ENCODE measurements around the gene TBC1D19. TPM values are rescaled to one million over a fixed set of nuclear protein-coding genes. Genes with fewer than 3 reads are reported as not detected.
A peak's percentile ranks its signal among the peaks of the same experiment; 100 is the strongest.

Gene TBC1D19
- total and polyA plus RNA-seq, 8 donors = 1.4 to 57.6 (median 5.1) TPM

DNA sequence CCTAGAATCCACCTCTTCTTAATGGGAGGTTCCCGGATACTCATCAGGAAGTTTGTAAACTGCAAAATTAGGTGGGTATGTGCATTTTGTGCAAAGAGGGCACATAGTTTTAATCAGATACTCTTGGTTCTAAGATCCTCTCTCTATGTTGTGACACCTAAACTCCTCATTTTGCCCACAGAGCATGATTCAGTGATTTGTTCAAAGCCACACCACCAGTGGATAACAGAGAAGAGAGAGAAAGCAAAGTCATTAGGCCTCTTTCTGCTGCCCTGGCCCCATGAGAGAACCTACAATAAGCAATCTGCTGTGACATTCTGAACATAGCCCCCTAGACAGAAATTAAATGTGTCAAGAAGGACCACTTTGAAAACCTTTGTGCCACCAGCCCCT, 204.5 kb downstream of the TBC1D19 start:
- TF ChIP-seq POLR2AphosphoS5 (IDR thresholded peaks at IDR 0.05) (no peak), EP300 (IDR thresholded peaks at IDR 0.05) (no peak), POLR2A (IDR thresholded peaks at IDR 0.05) (no peak)
- TF ChIP-seq, protein P1, sequence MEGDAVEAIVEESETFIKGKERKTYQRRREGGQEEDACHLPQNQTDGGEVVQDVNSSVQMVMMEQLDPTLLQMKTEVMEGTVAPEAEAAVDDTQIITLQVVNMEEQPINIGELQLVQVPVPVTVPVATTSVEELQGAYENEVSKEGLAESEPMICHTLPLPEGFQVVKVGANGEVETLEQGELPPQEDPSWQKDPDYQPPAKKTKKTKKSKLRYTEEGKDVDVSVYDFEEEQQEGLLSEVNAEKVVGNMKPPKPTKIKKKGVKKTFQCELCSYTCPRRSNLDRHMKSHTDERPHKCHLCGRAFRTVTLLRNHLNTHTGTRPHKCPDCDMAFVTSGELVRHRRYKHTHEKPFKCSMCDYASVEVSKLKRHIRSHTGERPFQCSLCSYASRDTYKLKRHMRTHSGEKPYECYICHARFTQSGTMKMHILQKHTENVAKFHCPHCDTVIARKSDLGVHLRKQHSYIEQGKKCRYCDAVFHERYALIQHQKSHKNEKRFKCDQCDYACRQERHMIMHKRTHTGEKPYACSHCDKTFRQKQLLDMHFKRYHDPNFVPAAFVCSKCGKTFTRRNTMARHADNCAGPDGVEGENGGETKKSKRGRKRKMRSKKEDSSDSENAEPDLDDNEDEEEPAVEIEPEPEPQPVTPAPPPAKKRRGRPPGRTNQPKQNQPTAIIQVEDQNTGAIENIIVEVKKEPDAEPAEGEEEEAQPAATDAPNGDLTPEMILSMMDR (IDR thresholded peaks at IDR 0.05) = no peak
- DNase-seq = no peak
- no peaks in the 10 kb centered on the region for H3K27me3 ChIP-seq
- peak overlapping the region in 4 of 5 donors; percentile 4 to 66 (median 42) for H3K27ac ChIP-seq
- WGBS, 5 donors = 30 to 52% (median 36%) methylated on average over 1 of the region's 1 CpG
- intact Hi-C loops (cut with DNase I; ENCODE audit: low total_unique reads) = no loop called here
- H3K4me3 ChIP-seq = no peak overlapping the region
- H3K9me3 ChIP-seq = no peaks in the 10 kb centered on the region
- H3K36me3 ChIP-seq = no peaks in the 10 kb centered on the region
- peaks cover 0 to 18% (median 15%) of the 10 kb centered on the region in 4 donors for H3K4me1 ChIP-seq

DNA sequence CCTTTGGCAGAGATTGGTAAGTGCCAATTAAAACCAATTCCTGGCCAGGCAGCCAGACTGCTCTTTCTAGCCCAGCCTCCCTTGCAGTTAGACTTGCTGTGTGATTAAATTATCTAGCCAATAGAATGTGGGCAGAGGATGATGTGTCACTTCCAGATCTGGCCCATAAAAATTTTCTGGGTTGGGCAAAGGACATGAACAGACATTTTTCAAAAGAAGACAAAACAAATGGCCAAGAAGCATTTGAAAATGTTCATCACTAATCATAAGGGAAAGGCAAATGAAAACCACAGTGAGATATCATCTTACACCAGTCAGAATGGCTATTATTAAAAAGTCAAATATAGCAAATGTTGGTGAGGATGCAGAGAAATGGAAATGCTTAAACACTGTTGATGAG, 205.3 kb downstream of the TBC1D19 start:
- Histone ChIP-seq H3K36me3 (no peaks in the 10 kb centered on the region), H3K4me1 (peaks cover 0 to 18% (median 15%) of the 10 kb centered on the region in 4 donors), H3K9me3 (no peaks in the 10 kb centered on the region), H3K27me3 (no peaks in the 10 kb centered on the region), H3K4me3 (no peak overlapping the region), H3K27ac (no peak overlapping the region)
- no peak for TF ChIP-seq POLR2AphosphoS5 (IDR thresholded peaks at IDR 0.05)
- TF ChIP-seq, protein P1 (IDR thresholded peaks at IDR 0.05) = no peak
- TF ChIP-seq POLR2A (IDR thresholded peaks at IDR 0.05) = no peak
- no peak for TF ChIP-seq EP300 (IDR thresholded peaks at IDR 0.05)
- DNase-seq = no peak
- intact Hi-C loops (cut with DNase I; ENCODE audit: low total_unique reads) = no loop called here

DNA sequence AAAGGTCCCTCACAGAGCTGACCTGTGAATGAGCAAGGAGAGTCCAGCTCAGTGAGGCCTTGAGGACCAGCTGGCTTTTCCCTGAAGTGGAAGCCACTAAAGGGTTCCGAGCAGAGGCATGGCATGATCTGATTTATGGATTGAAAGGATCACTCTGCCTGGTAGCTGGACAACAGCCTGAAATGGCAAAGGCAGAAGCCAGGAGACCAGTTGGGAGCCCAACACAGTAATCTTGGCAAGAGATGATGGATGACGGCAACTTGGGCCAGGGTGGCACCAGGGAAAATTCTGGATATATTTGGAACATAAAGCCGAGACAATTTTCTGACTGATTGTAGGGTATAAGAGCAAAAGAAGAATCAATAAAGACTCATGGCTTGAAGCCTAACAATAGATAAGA, 207.5 kb downstream of the TBC1D19 start:
- no peaks in the 10 kb centered on the region for H3K9me3 ChIP-seq
- H3K4me1 ChIP-seq = peaks cover 0 to 18% (median 15%) of the 10 kb centered on the region in 4 donors
- no peak for DNase-seq
- WGBS, 5 donors = 80 to 93% (median 90%) methylated on average over 3 of the region's 3 CpGs
- H3K36me3 ChIP-seq = no peaks in the 10 kb centered on the region
- TF ChIP-seq, protein P1 (IDR thresholded peaks at IDR 0.05) = no peak
- TF ChIP-seq POLR2A (IDR thresholded peaks at IDR 0.05) (no peak), EP300 (IDR thresholded peaks at IDR 0.05) (no peak), POLR2AphosphoS5 (IDR thresholded peaks at IDR 0.05) (no peak)
- H3K27ac ChIP-seq = no peak overlapping the region
- H3K4me3 ChIP-seq = no peak overlapping the region
- H3K27me3 ChIP-seq = no peaks in the 10 kb centered on the region
- intact Hi-C loops (cut with DNase I; ENCODE audit: low total_unique reads) = no loop called here

DNA sequence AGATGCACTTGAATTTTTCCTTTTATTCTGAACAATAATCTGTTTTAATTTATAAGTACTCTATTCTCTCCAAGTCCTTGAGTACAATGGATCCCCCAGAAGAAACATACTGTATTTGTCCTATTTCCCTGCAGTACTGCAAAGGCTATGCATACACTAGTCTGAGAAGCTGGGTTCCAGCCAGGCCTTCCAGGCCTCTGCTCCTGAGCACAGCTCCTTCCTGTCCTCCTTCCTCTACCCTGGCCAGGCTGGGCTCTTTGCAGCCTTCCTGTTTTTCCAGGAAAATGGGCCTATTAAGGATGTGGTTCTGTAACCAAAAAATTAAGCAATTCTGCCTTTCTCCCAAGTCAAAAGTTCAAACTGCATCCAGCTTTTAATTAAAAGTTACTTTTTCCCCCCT, 208.8 kb downstream of the TBC1D19 start:
- Histone ChIP-seq H3K36me3 (no peaks in the 10 kb centered on the region), H3K4me1 (peaks cover 0 to 11% (median 7%) of the 10 kb centered on the region in 4 donors), H3K27me3 (no peaks in the 10 kb centered on the region), H3K27ac (no peak overlapping the region), H3K4me3 (no peak overlapping the region), H3K9me3 (peaks cover 0 to 3% (median 0%) of the 10 kb centered on the region in 4 donors)
- TF ChIP-seq POLR2A (IDR thresholded peaks at IDR 0.05) = no peak
- intact Hi-C loops (cut with DNase I; ENCODE audit: low total_unique reads) = no loop called here
- DNase-seq = no peak

DNA sequence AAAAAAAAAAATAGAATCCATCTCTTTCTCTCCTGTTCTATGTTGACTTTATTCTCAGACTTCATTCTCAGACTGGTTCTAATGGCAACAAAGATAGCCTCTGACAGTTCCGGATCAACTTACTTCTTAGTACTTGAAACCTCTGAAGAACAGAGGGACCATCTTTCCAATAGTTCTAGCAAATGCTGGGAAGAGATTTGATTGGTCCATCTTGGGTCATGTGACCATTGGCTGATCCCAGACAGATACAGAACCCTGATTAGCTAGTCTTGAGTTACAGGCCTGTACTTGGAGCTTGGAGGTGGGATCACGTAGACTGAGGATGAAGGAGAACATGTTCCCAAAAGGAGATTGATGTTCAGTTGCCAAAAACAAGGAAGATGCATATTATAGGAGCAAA, 209.9 kb downstream of the TBC1D19 start:
- WGBS, 5 donors = 95 to 98% (median 96%) methylated on average over 2 of the region's 2 CpGs
- no peak overlapping the region for H3K4me3 ChIP-seq
- DNase-seq = no peak
- H3K36me3 ChIP-seq = no peaks in the 10 kb centered on the region
- H3K9me3 ChIP-seq = peaks cover 0 to 3% (median 0%) of the 10 kb centered on the region in 4 donors
- no peak overlapping the region for H3K27ac ChIP-seq
- H3K27me3 ChIP-seq = no peaks in the 10 kb centered on the region
- intact Hi-C loops (cut with DNase I; ENCODE audit: low total_unique reads) = no loop called here
- TF ChIP-seq, protein P1 (IDR thresholded peaks at IDR 0.05) = no peak
- no peak for TF ChIP-seq POLR2A (IDR thresholded peaks at IDR 0.05)
- no peak for TF ChIP-seq EP300 (IDR thresholded peaks at IDR 0.05)
- no peak for TF ChIP-seq POLR2AphosphoS5 (IDR thresholded peaks at IDR 0.05)
- H3K4me1 ChIP-seq = peaks cover 0 to under 1% (median 0%) of the 10 kb centered on the region in 4 donors

Measured in stomach (tissue), 9 donors.